H9 (cell line): ENCODE measurements around the gene SSBP2. TPM values are rescaled to one million over a fixed set of nuclear protein-coding genes. Genes with fewer than 3 reads are reported as not detected.

ENCODE experiments used
- DNase-seq: peaks from one replicate; pipeline ENCODE4 v3.0.0-alpha.2; 2017
- H2AFZ ChIP-seq: one replicate; pipeline ENCODE4 v1.6.1; 2013; ENCODE audit warnings: mild to moderate bottlenecking, low read length, control low read depth, moderate library complexity
- H2AK5ac ChIP-seq: 2 replicates; pipeline ENCODE4 v1.6.1; 2013; ENCODE audit warnings: low read length, control low read depth, mixed read lengths; ENCODE audit not compliant: insufficient read length
- H2BK120ac ChIP-seq: one replicate; pipeline ENCODE4 v1.6.1; 2013; ENCODE audit warnings: low read depth, mild to moderate bottlenecking, low read length, control low read depth, inconsistent platforms; ENCODE audit not compliant: poor library complexity, severe bottlenecking
- H2BK12ac ChIP-seq: 2 replicates; pipeline ENCODE4 v1.6.1; 2013; ENCODE audit warnings: low read length, control low read depth, mixed read lengths, low read depth; ENCODE audit not compliant: insufficient read length
- H2BK15ac ChIP-seq: 2 replicates; pipeline ENCODE4 v1.6.1; 2013; ENCODE audit warnings: low read depth, low read length, control low read depth
- H2BK20ac ChIP-seq: one replicate; pipeline ENCODE4 v1.6.1; 2013; ENCODE audit warnings: low read depth, mild to moderate bottlenecking, low read length, control low read depth, inconsistent platforms; ENCODE audit not compliant: poor library complexity, severe bottlenecking
- H2BK5ac ChIP-seq: 2 replicates; pipeline ENCODE4 v1.6.1; 2013; ENCODE audit warnings: low read length, control low read depth, mixed read lengths; ENCODE audit not compliant: insufficient read length
- H3K14ac ChIP-seq: 2 replicates; pipeline ENCODE4 v1.6.1; 2013; ENCODE audit warnings: low read length, control low read depth; ENCODE audit not compliant: insufficient read depth
- H3K18ac ChIP-seq: 2 replicates; pipeline ENCODE4 v1.6.1; 2013; ENCODE audit warnings: low read depth, mild to moderate bottlenecking, mixed read lengths, low read length, control low read depth; ENCODE audit not compliant: insufficient read length
- H3K23ac ChIP-seq: 2 replicates; pipeline ENCODE4 v1.6.1; 2013; ENCODE audit warnings: low read length, control low read depth, mixed read lengths, low read depth; ENCODE audit not compliant: insufficient read length
- H3K23me2 ChIP-seq: 2 replicates; pipeline ENCODE4 v1.6.1; 2013; ENCODE audit warnings: low read depth, mild to moderate bottlenecking, mixed read lengths, low read length, control low read depth; ENCODE audit not compliant: insufficient read length, poor library complexity, severe bottlenecking
- H3K27ac ChIP-seq: 2 replicates; pipeline ENCODE4 v1.5.1; 2013; ENCODE audit warnings: low read length, control low read depth, mixed read lengths, low read depth; ENCODE audit not compliant: insufficient read length
- H3K27me3 ChIP-seq: 2 replicates; pipeline ENCODE4 v1.6.1; 2013; ENCODE audit warnings: low read length, control low read depth, inconsistent platforms; ENCODE audit not compliant: insufficient read depth
- H3K4ac ChIP-seq: 2 replicates; pipeline ENCODE4 v1.6.1; 2013; ENCODE audit warnings: low read depth, mild to moderate bottlenecking, control low read depth, inconsistent platforms, low read length, moderate library complexity
- H3K4me1 ChIP-seq: 2 replicates; pipeline ENCODE4 v1.6.1; 2013; ENCODE audit warnings: low read length, control low read depth, inconsistent platforms; ENCODE audit not compliant: insufficient read depth
- H3K4me2 ChIP-seq: 2 replicates; pipeline ENCODE4 v1.6.1; 2013; ENCODE audit warnings: low read length, control low read depth, mixed read lengths; ENCODE audit not compliant: insufficient read length, insufficient read depth
- H3K56ac ChIP-seq: 2 replicates; pipeline ENCODE4 v1.6.1; 2013; ENCODE audit warnings: low read depth, mild to moderate bottlenecking, mixed read lengths, low read length, control low read depth; ENCODE audit not compliant: insufficient read length
- H3K79me1 ChIP-seq: 2 replicates; pipeline ENCODE4 v1.6.1; 2013; ENCODE audit warnings: low read depth, mild to moderate bottlenecking, moderate library complexity, low read length, control low read depth, inconsistent platforms; ENCODE audit not compliant: insufficient read depth, poor library complexity, severe bottlenecking
- H3K79me2 ChIP-seq: 2 replicates; pipeline ENCODE4 v1.6.1; 2013; ENCODE audit warnings: low read length, control low read depth, inconsistent platforms; ENCODE audit not compliant: insufficient read depth
- H3K9ac ChIP-seq: 2 replicates; pipeline ENCODE4 v1.6.1; 2013; ENCODE audit warnings: low read length, control low read depth, mixed read lengths; ENCODE audit not compliant: insufficient read length; ENCODE audit errors: extremely low read depth
- H3K9me3 ChIP-seq: one replicate; pipeline ENCODE4 v1.6.1; 2013; ENCODE audit warnings: low read depth, low read length, inconsistent platforms; ENCODE audit not compliant: control insufficient read depth
- H3T11ph ChIP-seq: one replicate; pipeline ENCODE4 v1.6.1; 2013; ENCODE audit warnings: mild to moderate bottlenecking, low read length, control low read depth, inconsistent platforms
- H4K20me1 ChIP-seq: one replicate; pipeline ENCODE4 v1.6.1; 2013; ENCODE audit not compliant: control insufficient read depth, insufficient read length, insufficient read depth
- H4K5ac ChIP-seq: 2 replicates; pipeline ENCODE4 v1.6.1; 2013; ENCODE audit warnings: low read depth, mild to moderate bottlenecking, mixed read lengths, low read length, control low read depth; ENCODE audit not compliant: insufficient read length
- H4K8ac ChIP-seq: replicated peaks from 2 replicates; pipeline ENCODE4 v1.6.1; 2013; ENCODE audit warnings: low read length, control low read depth, mixed read lengths, low read depth; ENCODE audit not compliant: insufficient read length
- H4K91ac ChIP-seq: 2 replicates; pipeline ENCODE4 v1.6.1; 2013; ENCODE audit warnings: low read depth, mild to moderate bottlenecking, moderate library complexity, mixed read lengths, low read length, control low read depth; ENCODE audit not compliant: insufficient read length
- H3K27ac Mint-ChIP-seq, 3 experiments: 2 replicates in 2 of 3; 3 replicates in 1 of 3; pipeline ENCODE4 v1.8.0; 2020 to 2021; ENCODE audit warnings: mixed read lengths in 3 of 3, mild to moderate bottlenecking in 1 of 3, moderate library complexity in 1 of 3
- H3K27me3 Mint-ChIP-seq: 2 replicates; pipeline ENCODE4 v1.8.0; 2021; ENCODE audit warnings: low read depth, mild to moderate bottlenecking, moderate library complexity, mixed read lengths
- H3K36me3 Mint-ChIP-seq, 3 experiments: 2 replicates in 2 of 3; 3 replicates in 1 of 3; pipeline ENCODE4 v1.8.0; 2020 to 2021; ENCODE audit warnings: low read depth in 3 of 3, mixed read lengths in 3 of 3; ENCODE audit not compliant: insufficient read depth in 1 of 3
- H3K4me1 Mint-ChIP-seq, 2 experiments: 2 replicates each; pipeline ENCODE4 v1.8.0; 2020; ENCODE audit warnings: mixed read lengths in 2 of 2
- H3K4me3 Mint-ChIP-seq, 2 experiments: 2 replicates in 1 of 2; 3 replicates in 1 of 2; pipeline ENCODE4 v1.8.0; 2020 to 2021; ENCODE audit warnings: mild to moderate bottlenecking in 2 of 2, mixed read lengths in 2 of 2, moderate library complexity in 1 of 2
- H3K9me3 Mint-ChIP-seq, 2 experiments: 2 replicates in 1 of 2; 3 replicates in 1 of 2; pipeline ENCODE4 v1.8.0; 2020; ENCODE audit warnings: mild to moderate bottlenecking in 2 of 2, mixed read lengths in 2 of 2, moderate library complexity in 1 of 2
- CTCF ChIP-seq: fragments of 200-600 bp; sonication (generic); conservative IDR thresholded peaks from 3 replicates; pipeline ENCODE4 v1.8.0; 2021; ENCODE audit warnings: antibody characterized with exemption, mild to moderate bottlenecking
- WGBS: extraction: QIAGEN DNeasy Blood & Tissue Kit; methylation state at CpG from one replicate; pipeline ENCODE4 v1.1.7; 2013; ENCODE audit warnings: missing lambda C conversion rate, low lambda C conversion rate, mixed read lengths; ENCODE audit not compliant: insufficient read length; ENCODE audit errors: extremely low coverage; 5-methylcytosine and 5-hydroxymethylcytosine counted together
- total RNA-seq: library from RNA; stranded (reverse); gene quantifications from 2 replicates; pipeline ENCODE4 v1.2.1, GENCODE V29; 2021

The SSBP2 gene
- total RNA-seq, 1 experiment from 2014 or later: 35.6 TPM

- no peak overlapping the region for H3K27ac Mint-ChIP-seq
Measured at GRCh38 chr5:81762401-81762800, 11.5 kb upstream of the SSBP2 start.

More at GRCh38 chr5:81762401-81762800, 11.5 kb upstream of the SSBP2 start:
- Histone ChIP-seq H4K91ac (no peak overlapping the region), H3K9me3 (no peaks in the 10 kb centered on the region), H2BK12ac (no peak overlapping the region), H3K18ac (no peak overlapping the region), H2AK5ac (no peak overlapping the region), H2BK15ac (no peak overlapping the region), H3K4ac (no peak overlapping the region), H3K27ac (no peak overlapping the region), H2BK20ac (no peak overlapping the region), H3K79me1 (no peaks in the 10 kb centered on the region), H3K9ac (no peak overlapping the region), H3K23ac (no peak overlapping the region), H3T11ph (no peak overlapping the region), H2AFZ (no peak overlapping the region), H3K4me2 (no peak overlapping the region), H3K23me2 (no peaks in the 10 kb centered on the region), H4K8ac (no peak overlapping the region), H2BK5ac (no peak overlapping the region), H4K20me1 (no peaks in the 10 kb centered on the region), H4K5ac (no peak overlapping the region), H2BK120ac (no peak overlapping the region), H3K27me3 (no peaks in the 10 kb centered on the region), H3K79me2 (no peaks in the 10 kb centered on the region), H3K4me1 (peaks cover 4% of the 10 kb centered on the region; the same call in 1 of the 2 replicates), H3K14ac (no peak overlapping the region), H3K56ac (no peak overlapping the region)
- WGBS: no CpG with 5 or more reads among the region's 3 CpGs
- TF ChIP-seq CTCF: no peak
- no peaks in the 10 kb centered on the region for H3K27me3 Mint-ChIP-seq
- DNase-seq: no peak
- H3K9me3 Mint-ChIP-seq: no peaks in the 10 kb centered on the region
- H3K4me3 Mint-ChIP-seq: no peak overlapping the region
- H3K36me3 Mint-ChIP-seq: no peaks in the 10 kb centered on the region
- peaks cover 25 to 26% of the 10 kb centered on the region in 2 experiments for H3K4me1 Mint-ChIP-seq
